A673 (cell line): ENCODE data around the gene FBN1. TPM values are rescaled to one million over a fixed set of nuclear protein-coding genes. Genes with fewer than 3 reads are reported as not detected.
A peak's percentile ranks its signal among the peaks of the same experiment; 100 is the strongest.

ENCODE experiments used
- BruUV-seq: library from RNA; stranded (reverse); fragments of 400-500 nt; replicated peaks from 2 replicates; lab custom pipeline; 2021; lab: Mats Ljungman, UMichigan
- CTCF ChIA-PET: fragments of 300-600 bp; sonication (Branson Sonifier 250); formaldehyde crosslinking; loops from one replicate; lab custom pipeline; 2022; ENCODE audit warnings: antibody characterized with exemption; lab: Charles Lee
- POLR2A ChIA-PET: fragments of 300-600 bp; sonication (Branson Sonifier 250); formaldehyde crosslinking; loops from one replicate; lab custom pipeline; 2022; ENCODE audit warnings: antibody characterized with exemption; ENCODE audit not compliant: low non-redundant PET; lab: Charles Lee
- DNase-seq: peaks from one replicate; pipeline ENCODE4 v3.0.0-alpha.2; 2015; ENCODE audit warnings: low spot score
- H3K27ac ChIP-seq: fragments of 200-600 bp; sonication (generic); 2 replicates; pipeline ENCODE4 v1.5.1; 2016; ENCODE audit warnings: mixed run types, low read depth, mild to moderate bottlenecking, mixed read lengths, antibody characterized with exemption, low read length; ENCODE audit not compliant: poor library complexity, severe bottlenecking
- H3K27me3 ChIP-seq: fragments of 200-600 bp; sonication (generic); replicated peaks from 2 replicates; pipeline ENCODE4 v1.6.1; 2017; ENCODE audit warnings: mixed run types, low read depth, mild to moderate bottlenecking, mixed read lengths, antibody characterized with exemption, low read length; ENCODE audit not compliant: insufficient read depth, poor library complexity
- H3K36me3 ChIP-seq: fragments of 200-600 bp; sonication (generic); 2 replicates; pipeline ENCODE4 v1.6.1; 2016; ENCODE audit warnings: mixed run types, mild to moderate bottlenecking, mixed read lengths, antibody characterized with exemption, low read length; ENCODE audit not compliant: insufficient read depth, poor library complexity, severe bottlenecking
- H3K4me1 ChIP-seq: fragments of 200-600 bp; sonication (generic); 2 replicates; pipeline ENCODE4 v1.6.1; 2017; ENCODE audit warnings: mixed run types, mild to moderate bottlenecking, mixed read lengths, antibody characterized with exemption, low read length; ENCODE audit not compliant: insufficient read depth, poor library complexity, severe bottlenecking
- H3K4me3 ChIP-seq: fragments of 200-600 bp; sonication (generic); 2 replicates; pipeline ENCODE4 v1.5.1; 2016; ENCODE audit warnings: low read depth, mixed run types, mild to moderate bottlenecking, mixed read lengths, low read length; ENCODE audit not compliant: poor library complexity, severe bottlenecking
- H3K9me3 ChIP-seq: fragments of 200-600 bp; sonication (generic); 2 replicates; pipeline ENCODE4 v1.6.1; 2016; ENCODE audit warnings: mixed run types, low read depth, mild to moderate bottlenecking, mixed read lengths, antibody characterized with exemption, low read length; ENCODE audit not compliant: poor library complexity, severe bottlenecking
- EZH2 ChIP-seq: fragments of 200-600 bp; sonication (generic); IDR thresholded peaks from 2 replicates; pipeline ENCODE4 v1.6.1; 2017; ENCODE audit warnings: borderline replicate concordance, low read depth, mild to moderate bottlenecking, mixed read lengths, antibody characterized with exemption, low read length; ENCODE audit not compliant: poor library complexity, severe bottlenecking
- intact Hi-C: fragments of 100-400 bp; cut with micrococcal nuclease; formaldehyde crosslinking; loops from one replicate; pipeline ENCODE4 v1.10.0; 2022; ENCODE audit not compliant: unreplicated experiment
- total RNA-seq: library from RNA; stranded (reverse); gene quantifications from 2 replicates; pipeline ENCODE4 v1.2.3, GENCODE V29; 2021
- TF ChIP-seq, protein P1 (sequence below): fragments of 300-800, 200-600 bp; sonication (generic); conservative IDR thresholded peaks from 2 replicates; pipeline ENCODE4 v1.5.1; 2017; ENCODE audit warnings: low read depth, mild to moderate bottlenecking, antibody characterized with exemption, low read length, moderate library complexity, mixed read lengths

Gene FBN1
- total RNA-seq, 1 experiment from 2014 or later = 25.4 TPM

DNA sequence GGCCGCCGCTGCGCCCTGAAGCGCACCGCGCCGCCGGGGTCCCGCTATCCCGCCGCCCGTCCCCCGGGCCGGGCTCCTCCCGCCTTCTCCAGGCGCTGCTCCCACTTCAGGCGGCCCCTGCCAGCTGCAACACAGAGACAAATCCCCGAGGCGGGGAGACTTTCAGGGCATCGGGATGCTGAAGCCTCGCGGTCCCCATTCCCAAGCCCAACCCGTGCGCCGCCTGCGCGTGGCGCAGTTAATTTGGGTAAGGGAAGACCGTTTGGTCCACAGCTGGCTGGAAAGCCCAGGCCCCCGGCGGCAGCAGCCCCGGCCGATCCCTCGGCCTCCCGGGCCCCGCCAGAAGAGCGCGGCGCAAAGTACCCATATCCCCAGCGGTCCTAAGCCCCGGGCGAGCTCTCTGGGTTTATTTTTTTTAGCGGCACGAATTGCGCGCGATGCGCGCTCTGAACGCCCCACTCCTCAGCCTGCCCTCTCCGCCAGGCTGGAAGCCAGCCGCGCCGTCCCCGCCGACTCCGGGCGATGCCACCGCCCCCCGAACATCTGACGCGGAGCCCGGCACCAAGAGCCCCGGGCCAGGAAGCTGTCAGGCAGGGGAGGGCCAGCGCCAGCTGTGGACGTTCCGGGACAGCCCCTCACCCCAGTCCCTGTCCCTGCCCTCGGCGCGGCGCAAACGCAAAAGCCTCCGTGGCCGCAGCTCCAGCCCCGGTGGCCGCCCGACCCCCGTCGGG, 517 bp downstream of the FBN1 start:
- H3K36me3 ChIP-seq = no peaks in the 10 kb centered on the region
- POLR2A ChIA-PET = no interaction called here
- no TSS peak for BruUV-seq
- peak overlapping the region; percentile 63 for H3K27ac ChIP-seq
- H3K9me3 ChIP-seq = no peaks in the 10 kb centered on the region
- no peaks in the 10 kb centered on the region for H3K27me3 ChIP-seq
- H3K4me3 ChIP-seq = peak overlapping the region; percentile 87
- peak; percentile 84 for DNase-seq
- CTCF ChIA-PET = interaction anchor here (0.6 kb wide), 1 partner anchor 11 kb away, joined by 4 read pairs; no protein-coding TSS in a partner anchor
- H3K4me1 ChIP-seq = peaks cover 13% of the 10 kb centered on the region
- TF ChIP-seq, protein P1, sequence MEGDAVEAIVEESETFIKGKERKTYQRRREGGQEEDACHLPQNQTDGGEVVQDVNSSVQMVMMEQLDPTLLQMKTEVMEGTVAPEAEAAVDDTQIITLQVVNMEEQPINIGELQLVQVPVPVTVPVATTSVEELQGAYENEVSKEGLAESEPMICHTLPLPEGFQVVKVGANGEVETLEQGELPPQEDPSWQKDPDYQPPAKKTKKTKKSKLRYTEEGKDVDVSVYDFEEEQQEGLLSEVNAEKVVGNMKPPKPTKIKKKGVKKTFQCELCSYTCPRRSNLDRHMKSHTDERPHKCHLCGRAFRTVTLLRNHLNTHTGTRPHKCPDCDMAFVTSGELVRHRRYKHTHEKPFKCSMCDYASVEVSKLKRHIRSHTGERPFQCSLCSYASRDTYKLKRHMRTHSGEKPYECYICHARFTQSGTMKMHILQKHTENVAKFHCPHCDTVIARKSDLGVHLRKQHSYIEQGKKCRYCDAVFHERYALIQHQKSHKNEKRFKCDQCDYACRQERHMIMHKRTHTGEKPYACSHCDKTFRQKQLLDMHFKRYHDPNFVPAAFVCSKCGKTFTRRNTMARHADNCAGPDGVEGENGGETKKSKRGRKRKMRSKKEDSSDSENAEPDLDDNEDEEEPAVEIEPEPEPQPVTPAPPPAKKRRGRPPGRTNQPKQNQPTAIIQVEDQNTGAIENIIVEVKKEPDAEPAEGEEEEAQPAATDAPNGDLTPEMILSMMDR = no peak
- no peak for TF ChIP-seq EZH2
- intact Hi-C loops = loop anchor here (2.0 to 10.0 kb wide), 3 partner anchors 140 to 286 kb away; no protein-coding TSS in a partner anchor

DNA sequence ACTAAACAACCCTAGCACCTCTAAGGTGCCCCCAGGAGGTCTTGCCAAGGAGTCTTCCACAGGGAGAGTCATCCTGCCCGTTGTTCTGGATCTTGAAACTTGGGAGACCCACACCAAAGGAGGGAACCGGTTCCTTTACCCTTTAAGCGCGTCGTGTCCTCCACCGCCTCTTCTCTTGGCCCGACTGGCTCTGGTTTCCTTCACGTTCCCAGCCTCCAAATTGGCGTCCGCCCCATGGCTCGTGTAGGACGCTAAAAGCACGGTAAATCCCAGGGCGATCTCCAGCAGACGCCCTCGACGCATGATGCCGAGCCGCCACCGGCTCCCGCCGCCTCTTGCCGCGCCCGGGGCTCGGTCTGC, 1.1 kb downstream of the FBN1 start:
- Histone ChIP-seq H3K27ac (peak overlapping the region; percentile 63), H3K36me3 (no peaks in the 10 kb centered on the region), H3K9me3 (no peaks in the 10 kb centered on the region), H3K27me3 (no peaks in the 10 kb centered on the region), H3K4me1 (peaks cover 13% of the 10 kb centered on the region), H3K4me3 (peak overlapping the region; percentile 87)
- intact Hi-C loops = loop anchor here (2.0 to 10.0 kb wide), 2 partner anchors 140 to 286 kb away; no protein-coding TSS in a partner anchor
- ChIA-PET POLR2A (no interaction called here), CTCF (interaction anchor here (0.6 kb wide), 1 partner anchor 10 kb away, joined by 4 read pairs; no protein-coding TSS in a partner anchor)
- TF ChIP-seq, protein P1 = no peak
- TF ChIP-seq EZH2 = no peak
- DNase-seq = peak; percentile 60
- BruUV-seq = no TSS peak

DNA sequence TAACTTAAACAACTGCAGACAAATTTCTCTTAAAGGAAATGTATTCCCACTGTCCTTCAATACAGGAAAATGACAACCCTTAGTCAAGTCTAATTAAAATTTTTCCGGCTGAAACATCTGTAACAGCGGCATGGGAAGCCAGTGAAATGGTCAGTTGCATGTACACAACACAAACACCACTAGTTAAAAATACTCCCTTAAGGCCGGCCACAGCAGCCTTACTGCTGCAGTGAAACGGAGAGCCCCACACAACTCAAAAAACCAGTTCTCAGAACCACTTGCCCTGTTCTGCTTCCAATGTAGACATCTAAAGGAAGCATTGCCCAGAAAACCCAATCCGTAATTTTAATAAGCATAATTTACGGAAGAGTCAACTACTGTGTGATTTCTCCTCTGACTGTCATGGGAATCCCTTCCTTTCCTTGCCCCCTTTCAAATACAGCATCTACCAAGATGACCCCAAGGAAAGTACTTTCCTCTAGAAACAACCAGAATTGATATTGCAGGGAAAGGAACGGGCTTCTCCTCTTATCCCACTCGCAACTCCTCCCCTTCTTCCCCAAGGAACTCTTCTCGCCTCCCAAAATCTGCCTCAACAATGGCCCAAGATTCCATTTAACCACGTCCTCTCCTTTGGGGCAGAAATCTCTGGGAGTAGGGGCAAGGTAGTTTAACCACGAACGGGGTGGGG, 1.6 kb downstream of the FBN1 start:
- H3K9me3 ChIP-seq = no peaks in the 10 kb centered on the region
- H3K36me3 ChIP-seq = no peaks in the 10 kb centered on the region
- peaks cover 13% of the 10 kb centered on the region for H3K4me1 ChIP-seq
- peak overlapping the region; percentile 63 for H3K27ac ChIP-seq
- POLR2A ChIA-PET = no interaction called here
- H3K4me3 ChIP-seq = peak overlapping the region; percentile 87
- intact Hi-C loops = loop anchor here (2.0 to 10.0 kb wide), 2 partner anchors 139 to 285 kb away; no protein-coding TSS in a partner anchor
- TF ChIP-seq, protein P1 = no peak
- no peak for TF ChIP-seq EZH2
- no peaks in the 10 kb centered on the region for H3K27me3 ChIP-seq
- no peak for DNase-seq
- TSS peak; percentile 24 for BruUV-seq
- CTCF ChIA-PET = interaction anchor here (0.6 kb wide), 1 partner anchor 9 kb away, joined by 4 read pairs; no protein-coding TSS in a partner anchor
